OCI-LY1 (cell line): ENCODE data around the gene TNFRSF12A.

Experiments used
- EZH2 ChIP-seq: fragments of 200-600 bp; sonication (generic), shearing (Covaris generic); IDR thresholded peaks from 2 replicates; pipeline ENCODE4 v1.8.0; 2017; ENCODE audit warnings: borderline replicate concordance, mixed run types, mild to moderate bottlenecking, antibody characterized with exemption, low read length, moderate library complexity, mixed read lengths
- TF ChIP-seq, protein P1 (sequence below): fragments of 200-600 bp; sonication (generic), shearing (Covaris generic); IDR thresholded peaks from 2 replicates; pipeline ENCODE4 v1.5.1; 2017; ENCODE audit warnings: mild to moderate bottlenecking, antibody characterized with exemption, low read length, moderate library complexity, mixed read lengths

DNA sequence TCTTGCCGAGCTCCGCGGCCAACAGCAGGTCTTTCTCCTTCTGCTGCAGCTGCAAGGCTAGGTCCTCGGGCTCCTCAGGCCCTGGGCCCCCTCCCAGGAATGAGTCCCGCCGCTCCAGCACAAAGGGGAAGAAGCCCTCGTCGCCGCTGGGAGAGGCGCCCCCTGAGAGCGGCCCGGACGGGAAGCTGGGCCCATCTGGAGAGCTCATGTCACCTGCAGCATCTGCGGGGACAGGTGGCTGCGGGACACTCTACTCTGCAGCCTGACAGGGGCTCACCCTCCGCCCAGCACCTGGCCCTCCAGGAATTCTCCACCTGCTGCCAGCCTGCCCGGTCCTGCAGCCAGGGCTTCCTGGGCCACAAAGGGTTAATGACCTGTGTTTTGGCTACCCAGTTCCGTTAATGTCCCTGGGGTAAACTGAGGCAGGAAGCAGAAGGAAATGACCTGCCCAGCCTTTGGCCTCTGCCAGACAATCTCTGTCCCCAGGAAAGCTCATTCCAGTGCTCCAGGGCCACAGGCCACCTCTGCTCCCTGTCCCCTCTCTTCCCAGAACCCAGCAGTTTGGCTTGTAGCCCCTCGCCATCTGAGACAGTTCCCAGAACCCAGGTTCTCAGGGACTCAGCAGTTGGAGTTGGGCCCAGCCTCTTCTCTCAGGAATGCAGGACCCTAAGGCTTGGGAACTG, 15.3 kb downstream of the TNFRSF12A start:
- no peak for TF ChIP-seq EZH2
- TF ChIP-seq, protein P1, sequence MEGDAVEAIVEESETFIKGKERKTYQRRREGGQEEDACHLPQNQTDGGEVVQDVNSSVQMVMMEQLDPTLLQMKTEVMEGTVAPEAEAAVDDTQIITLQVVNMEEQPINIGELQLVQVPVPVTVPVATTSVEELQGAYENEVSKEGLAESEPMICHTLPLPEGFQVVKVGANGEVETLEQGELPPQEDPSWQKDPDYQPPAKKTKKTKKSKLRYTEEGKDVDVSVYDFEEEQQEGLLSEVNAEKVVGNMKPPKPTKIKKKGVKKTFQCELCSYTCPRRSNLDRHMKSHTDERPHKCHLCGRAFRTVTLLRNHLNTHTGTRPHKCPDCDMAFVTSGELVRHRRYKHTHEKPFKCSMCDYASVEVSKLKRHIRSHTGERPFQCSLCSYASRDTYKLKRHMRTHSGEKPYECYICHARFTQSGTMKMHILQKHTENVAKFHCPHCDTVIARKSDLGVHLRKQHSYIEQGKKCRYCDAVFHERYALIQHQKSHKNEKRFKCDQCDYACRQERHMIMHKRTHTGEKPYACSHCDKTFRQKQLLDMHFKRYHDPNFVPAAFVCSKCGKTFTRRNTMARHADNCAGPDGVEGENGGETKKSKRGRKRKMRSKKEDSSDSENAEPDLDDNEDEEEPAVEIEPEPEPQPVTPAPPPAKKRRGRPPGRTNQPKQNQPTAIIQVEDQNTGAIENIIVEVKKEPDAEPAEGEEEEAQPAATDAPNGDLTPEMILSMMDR, result no peak
